Effector memory CD8-positive, alpha-beta T cell (primary cell): ENCODE results near the gene ZFP36L1.
A peak's percentile ranks its signal among the peaks of the same experiment; 100 is the strongest.

Experiments used
- ATAC-seq: fragments of 150-1000 bp; cut with Tn5 transposase; replicated peaks from 2 replicates; pipeline ENCODE4 v1.10.0; 2021; ENCODE audit warnings: mild to moderate bottlenecking, moderate library complexity
- DNase-seq, 3 experiments: peaks; one replicate each; pipeline ENCODE4 v3.0.0; 2021
- H3K27ac Mint-ChIP-seq, 2 donors: one replicate each; pipeline ENCODE4 v1.8.0; 2022; ENCODE audit warnings: mild to moderate bottlenecking in 2 of 2, mixed read lengths in 2 of 2, moderate library complexity in 2 of 2
- H3K27me3 Mint-ChIP-seq, 2 donors: one replicate each; pipeline ENCODE4 v1.8.0; 2022; ENCODE audit warnings: mixed read lengths in 2 of 2
- H3K36me3 Mint-ChIP-seq: one replicate; pipeline ENCODE4 v1.8.0; 2022; ENCODE audit warnings: mild to moderate bottlenecking, moderate library complexity, mixed read lengths; ENCODE audit not compliant: insufficient read depth
- H3K4me1 Mint-ChIP-seq, 2 donors: one replicate each; pipeline ENCODE4 v1.8.0; 2022; ENCODE audit warnings: low read depth in 2 of 2, mixed read lengths in 2 of 2
- H3K4me3 Mint-ChIP-seq, 2 donors: one replicate each; pipeline ENCODE4 v1.8.0; 2022; ENCODE audit warnings: mild to moderate bottlenecking in 2 of 2, mixed read lengths in 2 of 2, moderate library complexity in 2 of 2
- H3K9me3 Mint-ChIP-seq, 2 donors: one replicate each; pipeline ENCODE4 v1.8.0; 2022; ENCODE audit warnings: mixed read lengths in 2 of 2
- total RNA-seq, 9 experiments: gene quantifications; one replicate each; lab custom pipeline; 2026; lab: John Stamatoyannopoulos, UW

ZFP36L1 gene, protein sequence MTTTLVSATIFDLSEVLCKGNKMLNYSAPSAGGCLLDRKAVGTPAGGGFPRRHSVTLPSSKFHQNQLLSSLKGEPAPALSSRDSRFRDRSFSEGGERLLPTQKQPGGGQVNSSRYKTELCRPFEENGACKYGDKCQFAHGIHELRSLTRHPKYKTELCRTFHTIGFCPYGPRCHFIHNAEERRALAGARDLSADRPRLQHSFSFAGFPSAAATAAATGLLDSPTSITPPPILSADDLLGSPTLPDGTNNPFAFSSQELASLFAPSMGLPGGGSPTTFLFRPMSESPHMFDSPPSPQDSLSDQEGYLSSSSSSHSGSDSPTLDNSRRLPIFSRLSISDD
- total RNA-seq = 69.5 to 208 (median 140) reads per million in 9 experiments

DNA sequence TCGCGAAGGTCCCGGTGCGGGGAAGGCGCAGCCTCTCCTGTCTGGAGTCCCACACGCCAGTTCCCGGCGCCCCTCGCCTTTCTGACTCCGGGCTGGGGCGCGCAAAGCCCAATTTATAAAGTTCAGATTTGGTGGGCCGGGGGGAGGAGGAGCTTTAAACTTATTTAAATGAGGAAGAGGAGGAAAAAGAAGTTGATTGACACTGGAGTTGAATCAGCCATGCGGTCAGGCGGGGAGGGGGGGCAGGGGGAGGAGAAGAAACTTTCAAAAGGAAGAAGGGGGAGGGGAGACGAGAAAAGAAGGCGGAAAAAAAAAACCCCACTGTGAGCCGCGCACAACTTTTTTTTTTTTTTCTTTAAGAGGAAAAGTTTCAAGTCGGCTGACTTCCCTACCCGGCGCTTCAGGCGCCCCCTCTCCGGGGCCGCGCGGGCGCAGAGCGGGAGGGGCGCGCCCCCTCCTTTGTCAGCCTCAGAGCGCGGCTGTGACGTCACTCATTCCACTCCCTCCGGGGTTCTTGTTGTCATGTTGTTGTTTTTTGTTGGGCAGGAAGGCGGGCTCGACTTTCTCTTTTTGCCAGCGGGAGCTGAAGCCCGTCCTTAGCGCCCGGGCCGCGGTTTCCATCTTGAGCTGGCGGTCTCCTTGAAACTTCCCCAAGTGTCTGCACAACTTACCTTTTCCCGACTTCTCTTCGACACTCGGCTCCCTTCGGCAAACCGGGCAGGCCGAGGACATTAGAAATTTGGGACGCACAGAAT, at the start of gene ZFP36L1:
Gene ZFP36L1, minus strand, starts transcription at position 89 of the 755 bp plus-strand sequence. CDS start 129 bp downstream, outside the sequence.
- no peaks in the 10 kb centered on the region for H3K27me3 Mint-ChIP-seq
- H3K4me1 Mint-ChIP-seq = peaks cover 50 to 56% of the 10 kb centered on the region in 2 donors
- no peaks in the 10 kb centered on the region for H3K9me3 Mint-ChIP-seq
- DNase-seq = peak; percentile 89 to 90 (median 90)
- peak; percentile 50 for ATAC-seq
- H3K36me3 Mint-ChIP-seq = peaks cover 87% of the 10 kb centered on the region
- H3K27ac Mint-ChIP-seq = peak within 1 kb of the TSS; percentile 100
- peak within 1 kb of the TSS; percentile 95 for H3K4me3 Mint-ChIP-seq

DNA sequence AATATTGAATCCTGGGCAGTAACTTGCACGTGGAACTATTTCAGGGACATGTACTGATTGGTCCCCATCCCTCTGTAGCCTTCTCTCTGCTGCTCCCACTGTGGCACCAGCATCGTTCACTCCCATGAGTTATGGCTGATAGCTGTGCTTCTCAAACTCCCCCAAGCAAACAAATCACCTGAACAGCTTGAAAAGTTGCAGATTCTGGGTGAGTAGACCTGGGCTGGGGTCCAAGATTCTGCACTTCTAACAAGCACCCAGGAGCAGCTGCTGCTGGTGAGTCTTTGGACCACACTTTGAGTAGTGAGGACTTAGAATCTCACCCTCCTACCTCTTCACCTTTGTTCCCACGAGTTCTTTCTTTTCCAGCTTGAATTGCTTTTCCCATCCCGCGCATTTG, 49.4 kb upstream of the ZFP36L1 start:
- no peak for ATAC-seq
- H3K27ac Mint-ChIP-seq = no peak overlapping the region
- peaks cover 6 to 14% of the 10 kb centered on the region in 2 donors for H3K27me3 Mint-ChIP-seq
- H3K9me3 Mint-ChIP-seq = no peaks in the 10 kb centered on the region
- H3K36me3 Mint-ChIP-seq = no peaks in the 10 kb centered on the region
- H3K4me1 Mint-ChIP-seq = peaks cover 29 to 30% of the 10 kb centered on the region in 2 donors
- no peak overlapping the region for H3K4me3 Mint-ChIP-seq
- DNase-seq = no peak

DNA sequence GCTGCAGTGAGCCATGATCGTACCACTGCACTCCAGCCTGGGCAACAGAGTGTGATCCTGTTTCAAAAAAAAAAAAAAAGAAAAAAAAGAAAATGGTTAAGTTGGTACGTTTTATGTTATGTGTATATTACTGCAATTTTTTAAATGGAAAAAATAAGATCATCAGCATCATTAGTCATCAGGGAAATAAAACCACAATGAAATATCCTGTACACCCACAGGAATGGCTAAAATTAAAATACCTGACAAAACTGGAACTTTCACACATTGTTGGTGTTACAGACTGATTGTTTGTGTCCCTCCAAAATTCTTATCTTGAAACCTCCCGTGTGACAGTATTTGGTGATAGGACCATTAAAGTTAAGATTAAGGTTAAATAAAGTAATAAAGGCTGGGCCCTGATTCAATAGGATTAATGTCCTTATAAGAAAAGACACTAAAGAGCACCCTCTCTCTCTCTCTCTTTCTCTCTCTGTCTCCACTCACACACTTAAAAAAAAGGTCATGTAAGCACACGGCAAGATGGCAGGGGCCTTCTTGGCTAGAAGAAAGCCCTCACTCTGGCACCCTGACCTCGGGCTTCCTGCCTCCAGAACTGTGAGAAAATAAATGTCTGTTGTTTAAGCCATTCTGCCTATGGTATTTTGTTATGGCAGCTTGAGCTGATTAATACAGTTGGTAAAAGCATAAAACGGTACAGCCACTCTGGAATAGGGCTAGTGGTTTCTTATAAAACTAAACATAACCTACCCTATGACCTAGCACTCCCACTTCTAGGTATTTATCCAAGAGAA, 48.3 kb upstream of the ZFP36L1 start:
- H3K9me3 Mint-ChIP-seq = peaks cover 0 to 4% of the 10 kb centered on the region in 2 donors
- peaks cover 6 to 14% of the 10 kb centered on the region in 2 donors for H3K27me3 Mint-ChIP-seq
- H3K4me3 Mint-ChIP-seq = peak overlapping the region; percentile 22 to 40
- peaks cover 29 to 30% of the 10 kb centered on the region in 2 donors for H3K4me1 Mint-ChIP-seq
- no peaks in the 10 kb centered on the region for H3K36me3 Mint-ChIP-seq
- ATAC-seq = peak; percentile 87
- H3K27ac Mint-ChIP-seq = peak overlapping the region; percentile 23 to 62
- DNase-seq = peak in 1 of 3 experiments; percentile 35

- DNase-seq (no peak), ATAC-seq (no peak)
- Mint-ChIP-seq H3K9me3 (peaks cover 1 to 11% of the 10 kb centered on the region in 2 donors), H3K36me3 (no peaks in the 10 kb centered on the region), H3K4me3 (no peak overlapping the region), H3K27ac (peak overlapping the region in 1 of 2 donors; percentile 62), H3K27me3 (peaks cover 6 to 14% of the 10 kb centered on the region in 2 donors), H3K4me1 (peaks cover 29 to 30% of the 10 kb centered on the region in 2 donors)
These were observed 47.6 kb upstream of the ZFP36L1 start for GRCh38 chr14:68840454-68840853.

GRCh38 chr14:68836082-68836481, 43.2 kb upstream of the ZFP36L1 start:
- peaks cover 1 to 14% of the 10 kb centered on the region in 2 donors for H3K9me3 Mint-ChIP-seq
- peaks cover 3 to 5% of the 10 kb centered on the region in 2 donors for H3K4me1 Mint-ChIP-seq
- H3K27ac Mint-ChIP-seq = no peak overlapping the region
- H3K4me3 Mint-ChIP-seq = no peak overlapping the region
- DNase-seq = no peak
- H3K27me3 Mint-ChIP-seq = no peaks in the 10 kb centered on the region
- no peaks in the 10 kb centered on the region for H3K36me3 Mint-ChIP-seq
- no peak for ATAC-seq

GRCh38 chr14:68834816-68835215, 41.9 kb upstream of the ZFP36L1 start:
- Mint-ChIP-seq H3K4me3 (no peak overlapping the region), H3K9me3 (peaks cover 1 to 14% of the 10 kb centered on the region in 2 donors), H3K27me3 (no peaks in the 10 kb centered on the region), H3K27ac (no peak overlapping the region), H3K4me1 (no peaks in the 10 kb centered on the region), H3K36me3 (no peaks in the 10 kb centered on the region)
- ATAC-seq (no peak), DNase-seq (no peak)

DNA sequence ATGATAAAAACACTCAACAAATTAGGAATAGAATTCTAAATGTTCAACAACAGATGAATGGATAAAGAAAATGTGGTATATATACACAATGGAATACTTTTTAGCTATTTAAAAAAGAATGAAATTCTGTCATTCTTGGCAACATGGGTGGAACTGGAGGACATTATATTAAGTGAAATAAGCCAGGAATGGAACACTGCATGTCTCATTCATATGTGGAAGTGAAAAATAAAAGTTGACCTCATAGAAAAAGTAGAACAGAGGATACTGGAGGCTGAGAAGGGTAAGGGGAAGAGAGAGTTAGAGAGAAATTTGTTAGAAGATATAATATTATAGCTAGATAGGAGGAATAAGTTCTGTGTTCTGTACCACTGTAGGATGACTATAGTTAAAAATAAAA, 35.8 kb upstream of the ZFP36L1 start:
- DNase-seq = no peak
- Mint-ChIP-seq H3K4me3 (no peak overlapping the region), H3K9me3 (no peaks in the 10 kb centered on the region), H3K4me1 (peaks cover 0 to 6% of the 10 kb centered on the region in 2 donors), H3K36me3 (no peaks in the 10 kb centered on the region), H3K27ac (no peak overlapping the region), H3K27me3 (no peaks in the 10 kb centered on the region)
- ATAC-seq = no peak

DNA sequence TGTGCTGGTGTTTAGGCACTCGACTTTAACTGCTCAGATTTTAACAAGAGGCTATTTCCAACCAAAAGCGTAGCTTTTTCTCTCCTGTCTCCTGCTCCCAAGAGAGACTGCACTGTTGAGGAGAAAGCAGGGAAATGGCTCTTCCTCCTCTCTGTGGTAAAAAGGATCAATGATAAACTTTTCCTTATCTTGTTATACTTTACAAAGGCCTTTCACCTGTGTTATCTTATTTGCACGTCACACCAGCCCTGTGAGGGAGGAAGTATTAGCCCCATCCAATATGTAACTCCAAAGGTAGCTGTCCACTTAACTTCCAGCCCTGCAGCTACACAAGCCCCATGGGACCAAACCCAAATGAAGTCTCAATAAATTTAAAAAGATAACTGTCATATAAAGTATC, 32.9 kb upstream of the ZFP36L1 start:
- no peaks in the 10 kb centered on the region for H3K9me3 Mint-ChIP-seq
- H3K36me3 Mint-ChIP-seq = peaks cover 7% of the 10 kb centered on the region
- H3K4me1 Mint-ChIP-seq = peaks cover 8 to 22% of the 10 kb centered on the region in 2 donors
- H3K27ac Mint-ChIP-seq = no peak overlapping the region
- no peak overlapping the region for H3K4me3 Mint-ChIP-seq
- DNase-seq = no peak
- ATAC-seq = no peak
- H3K27me3 Mint-ChIP-seq = no peaks in the 10 kb centered on the region

- ATAC-seq = no peak
- Mint-ChIP-seq H3K27me3 (no peaks in the 10 kb centered on the region), H3K4me3 (no peak overlapping the region), H3K36me3 (peaks cover 12% of the 10 kb centered on the region), H3K4me1 (peaks cover 14 to 31% of the 10 kb centered on the region in 2 donors), H3K9me3 (no peaks in the 10 kb centered on the region), H3K27ac (no peak overlapping the region)
- DNase-seq = no peak
These were observed 31.9 kb upstream of the ZFP36L1 start for GRCh38 chr14:68824517-68825347.

GRCh38 chr14:68824207-68824516, 31.3 kb upstream of the ZFP36L1 start:
- no peak for DNase-seq
- H3K4me1 Mint-ChIP-seq = peaks cover 14 to 32% of the 10 kb centered on the region in 2 donors
- peak overlapping the region in 1 of 2 donors; percentile 0 for H3K27ac Mint-ChIP-seq
- no peak overlapping the region for H3K4me3 Mint-ChIP-seq
- ATAC-seq = no peak
- no peaks in the 10 kb centered on the region for H3K27me3 Mint-ChIP-seq
- peaks cover 12% of the 10 kb centered on the region for H3K36me3 Mint-ChIP-seq
- no peaks in the 10 kb centered on the region for H3K9me3 Mint-ChIP-seq

GRCh38 chr14:68823434-68824206, 30.8 kb upstream of the ZFP36L1 start:
- ATAC-seq (no peak), DNase-seq (no peak)
- Mint-ChIP-seq H3K9me3 (no peaks in the 10 kb centered on the region), H3K27me3 (no peaks in the 10 kb centered on the region), H3K27ac (peak overlapping the region in 1 of 2 donors; percentile 0), H3K36me3 (peaks cover 12% of the 10 kb centered on the region), H3K4me1 (peaks cover 14 to 32% of the 10 kb centered on the region in 2 donors), H3K4me3 (no peak overlapping the region)

DNA sequence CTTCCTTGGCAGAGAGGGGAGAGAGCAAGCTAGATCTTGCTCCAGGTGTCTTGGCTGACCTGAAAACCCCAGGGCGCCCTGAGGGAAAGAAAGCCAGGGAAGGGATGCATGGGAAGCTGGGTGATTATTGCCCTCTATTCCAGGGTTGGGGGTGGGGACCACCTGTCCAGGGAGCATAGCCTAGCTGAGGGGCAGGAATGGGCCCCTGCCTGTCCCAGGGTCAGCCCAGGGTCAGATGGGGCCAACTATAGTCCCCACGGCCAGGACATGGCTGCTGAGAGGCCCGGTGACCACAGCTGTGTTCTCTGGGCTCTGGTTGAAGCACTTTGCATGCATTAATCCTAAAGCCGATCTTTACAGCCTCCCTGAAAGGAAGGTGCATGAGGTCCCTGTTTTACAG, 30.1 kb upstream of the ZFP36L1 start:
- Mint-ChIP-seq H3K9me3 (no peaks in the 10 kb centered on the region), H3K4me3 (no peak overlapping the region), H3K27me3 (no peaks in the 10 kb centered on the region), H3K4me1 (peaks cover 14 to 32% of the 10 kb centered on the region in 2 donors), H3K27ac (peak overlapping the region; percentile 84 to 89), H3K36me3 (peaks cover 12% of the 10 kb centered on the region)
- DNase-seq = no peak
- no peak for ATAC-seq
